ENCODE measurements around the gene CCSAP.
A peak's percentile ranks its signal among the peaks of the same experiment; 100 is the strongest.

Gene CCSAP

GRCh38 chr1:229368347-229368746 is 25.5 kb upstream of the CCSAP start:
- no peak for DNase-seq
- intact Hi-C loops (cut with DNase I), result no loop called here

DNA sequence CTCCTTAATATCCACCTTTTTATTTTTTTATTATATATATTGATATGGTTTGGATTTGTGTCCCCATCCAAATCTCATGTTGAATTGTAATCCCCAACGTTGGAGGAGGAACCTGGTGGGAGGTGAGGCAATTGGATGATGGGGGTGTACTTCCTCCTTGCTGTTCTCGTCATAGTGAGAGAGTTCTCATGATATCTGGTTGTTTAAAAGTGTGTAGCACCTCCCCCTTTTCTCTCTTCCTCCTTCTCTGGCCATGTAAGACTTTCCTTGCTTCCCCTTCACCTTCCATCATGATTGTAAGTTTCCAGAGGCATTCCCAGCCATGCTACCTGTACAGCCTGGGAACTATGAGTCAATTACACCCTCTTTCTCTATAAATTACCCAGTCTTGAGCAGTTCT is 22.7 kb upstream of the CCSAP start:
- intact Hi-C loops (cut with DNase I), result no loop called here
- no peak for DNase-seq

- DNase-seq, result peak in 1 of 10 donors; percentile 9
- intact Hi-C loops (cut with DNase I), result no loop called here
Observed at GRCh38 chr1:229364207-229365065, 21.6 kb upstream of the CCSAP start.

DNA sequence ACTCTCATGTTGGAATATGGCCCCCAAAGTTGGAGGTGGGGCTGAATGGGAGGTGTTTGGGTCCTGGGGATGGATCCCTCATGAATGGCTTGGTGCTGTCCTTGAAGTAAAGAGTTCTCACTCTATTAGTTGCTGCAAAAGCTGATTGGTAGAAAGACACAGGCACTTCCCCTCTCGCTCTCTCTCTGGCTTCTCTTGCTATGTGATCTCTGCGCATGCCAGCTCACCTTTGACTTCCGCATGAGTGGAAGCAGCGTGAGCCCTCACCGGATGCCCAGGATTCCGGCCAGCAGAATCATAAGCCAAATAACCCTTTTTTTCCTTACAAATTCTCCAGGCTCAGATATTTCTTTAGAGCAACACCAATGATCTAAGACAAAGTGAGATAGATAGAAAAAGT is 20.9 kb upstream of the CCSAP start:
- DNase-seq, result no peak
- intact Hi-C loops (cut with DNase I), result no loop called here

DNA sequence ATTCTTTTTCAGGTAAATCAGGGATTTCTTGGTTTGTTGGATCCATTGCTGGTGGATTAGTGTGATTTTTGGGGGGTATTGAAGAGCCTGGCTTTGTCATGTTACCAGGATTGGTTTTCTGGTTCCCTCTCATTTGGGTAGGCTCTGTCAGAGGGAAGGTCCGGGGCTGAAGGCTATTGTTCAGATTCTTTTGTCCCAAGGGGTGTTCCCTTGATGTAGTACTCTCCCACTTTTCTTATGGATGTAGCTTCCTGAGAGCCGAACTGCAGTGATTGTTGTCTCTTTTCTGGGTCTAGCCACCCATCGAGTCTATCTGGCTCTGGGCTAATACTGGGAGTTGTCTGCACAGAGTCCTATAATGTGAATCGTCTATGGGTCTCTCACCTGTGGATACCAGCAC is 17.6 kb upstream of the CCSAP start:
- intact Hi-C loops (cut with DNase I), result no loop called here
- DNase-seq, result no peak

- DNase-seq, result no peak
- intact Hi-C loops (cut with DNase I), result no loop called here
Observed at GRCh38 chr1:229355661-229356060, 12.8 kb upstream of the CCSAP start.

DNA sequence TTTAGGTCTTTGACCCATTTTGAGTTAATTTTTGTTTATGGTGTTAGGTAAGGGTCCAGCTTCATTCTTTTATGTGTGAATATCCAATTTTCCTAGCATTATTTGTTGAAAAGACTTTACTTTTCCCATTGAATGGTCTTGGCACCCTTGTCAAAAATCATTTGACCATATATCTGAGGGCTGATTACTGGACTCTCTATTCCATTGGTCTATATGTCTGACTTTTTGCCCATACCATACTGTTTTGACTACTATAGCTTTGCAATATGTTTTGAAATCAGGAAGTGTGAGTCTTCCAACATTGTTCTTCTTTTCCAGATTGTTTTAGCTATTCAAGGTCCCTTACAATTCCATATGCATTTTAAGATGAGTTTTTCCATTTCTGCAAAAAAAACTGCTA is 11.4 kb upstream of the CCSAP start:
- intact Hi-C loops (cut with DNase I), result no loop called here

DNA sequence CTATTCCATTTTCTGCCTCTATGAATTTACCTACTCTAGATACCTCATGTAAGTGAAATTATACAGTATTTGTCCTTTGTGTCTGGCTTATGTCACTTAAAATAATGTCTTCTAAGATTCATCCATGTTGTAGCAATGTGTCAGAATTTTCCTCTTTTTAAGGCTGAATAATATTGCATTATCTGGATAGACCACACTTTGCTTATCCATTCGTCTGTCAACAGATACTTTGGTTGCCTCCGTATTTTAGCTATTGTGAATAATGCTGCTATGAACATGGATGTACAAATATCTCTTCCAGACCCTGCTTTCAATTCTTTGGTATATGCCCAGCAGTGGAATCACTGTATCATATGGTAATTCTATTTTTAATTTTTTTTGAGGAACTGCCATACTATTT is 10.1 kb upstream of the CCSAP start:
- DNase-seq, result no peak
- intact Hi-C loops (cut with DNase I), result no loop called here

More for the DNA sequence above, 11.4 kb upstream of the CCSAP start:
- no peak for DNase-seq

DNA sequence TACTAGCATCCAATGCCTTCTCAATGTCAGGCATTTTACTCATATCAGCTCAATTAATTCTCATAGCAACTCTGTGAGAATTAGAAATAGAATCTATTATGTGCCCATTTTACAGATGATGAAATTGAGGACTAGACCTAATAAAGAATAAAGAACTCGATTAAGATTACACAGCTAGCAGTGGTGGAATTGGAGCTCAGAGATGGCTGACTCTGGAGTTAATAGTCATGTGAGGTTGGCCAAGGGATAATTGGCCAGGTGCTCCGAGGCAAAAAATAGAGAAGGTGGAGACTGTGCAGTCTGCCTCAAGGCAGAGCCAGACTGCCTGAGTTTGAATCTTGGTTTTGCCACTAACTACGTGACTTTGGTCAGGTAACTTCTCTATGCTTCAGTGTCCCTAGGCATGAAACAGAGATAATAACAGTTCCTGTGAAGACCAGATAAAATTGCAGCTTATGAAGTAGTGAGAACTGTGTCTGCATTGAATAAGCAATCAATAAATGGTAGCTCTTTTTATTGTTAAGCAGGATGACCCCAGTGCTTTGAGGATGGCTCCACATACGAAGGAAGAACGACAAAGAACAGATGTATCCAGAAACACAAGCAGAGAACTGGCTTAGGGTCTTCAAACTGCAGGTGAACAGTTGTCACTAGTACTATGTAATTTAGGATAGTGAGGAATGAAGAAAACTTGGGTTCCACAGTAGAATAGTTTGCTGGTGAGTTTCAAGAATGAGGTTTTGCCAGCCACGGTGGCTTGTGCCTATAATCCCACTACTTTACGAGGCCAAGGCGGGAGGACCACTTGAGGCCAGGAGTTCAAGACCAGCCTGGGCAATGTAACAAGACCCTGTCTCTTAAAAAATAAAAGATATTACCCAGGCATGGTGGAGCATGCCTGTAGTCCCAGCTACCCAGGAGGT is 6.9 kb upstream of the CCSAP start:
- DNase-seq, result no peak
- intact Hi-C loops (cut with DNase I), result no loop called here

DNA sequence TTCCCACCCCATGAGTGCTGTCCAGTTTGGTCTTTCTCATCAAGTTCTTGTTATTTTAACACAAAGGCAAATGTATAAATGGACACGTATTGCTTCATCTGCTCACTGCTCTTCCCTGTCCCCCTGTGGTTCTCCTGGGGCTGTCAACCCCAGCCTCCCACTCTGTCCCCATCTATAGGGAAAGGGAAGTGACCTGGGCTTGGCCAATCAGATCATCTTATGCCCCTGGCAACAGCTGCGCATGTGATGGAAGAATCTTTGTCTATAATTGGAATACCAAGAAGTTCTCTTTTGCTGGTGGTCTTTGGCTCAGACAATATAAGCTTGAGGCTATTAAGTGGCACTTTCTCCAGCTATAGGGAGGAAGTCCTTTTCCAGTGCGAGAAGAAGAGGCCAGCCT is 4.7 kb upstream of the CCSAP start:
- DNase-seq, result no peak
- intact Hi-C loops (cut with DNase I), result no loop called here

DNA sequence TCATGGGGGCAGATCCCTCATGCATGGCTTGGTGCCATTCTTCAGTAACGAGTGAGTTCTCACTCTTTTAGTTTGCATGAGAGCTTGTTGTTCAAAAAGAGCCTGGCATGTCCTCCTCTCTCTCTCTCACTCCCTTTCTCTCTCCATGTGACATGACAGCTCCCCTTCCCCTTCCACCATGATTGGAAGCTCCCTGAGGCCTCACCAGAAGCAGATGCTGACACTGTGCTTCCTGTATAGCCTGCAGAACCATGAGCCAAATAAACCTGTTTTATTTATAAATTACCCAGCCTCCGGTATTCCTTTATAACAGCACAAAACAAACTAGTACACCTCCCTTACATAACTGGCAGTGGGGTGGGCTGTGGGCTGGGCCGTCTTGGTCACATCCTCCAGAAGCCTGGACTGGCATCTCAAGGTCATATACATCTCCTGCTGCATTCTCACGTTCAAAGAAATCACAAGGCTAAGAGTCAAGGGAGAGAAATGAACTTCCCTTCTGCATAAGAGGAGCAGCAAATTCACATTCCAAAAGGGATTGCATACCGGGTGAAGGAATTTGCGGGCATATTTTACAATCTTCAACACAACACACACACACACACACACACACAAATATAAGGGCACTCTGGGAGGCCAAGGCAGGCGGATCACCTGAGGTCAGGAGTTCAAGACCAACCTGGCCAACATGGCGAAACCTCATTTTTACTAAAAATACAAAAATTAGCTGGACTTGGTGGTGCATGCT is 2.3 kb upstream of the CCSAP start:
- intact Hi-C loops (cut with DNase I), result loop anchor here (5.0 kb wide), 1 partner anchor 137 kb away; no protein-coding TSS in a partner anchor
- DNase-seq, result no peak

DNA sequence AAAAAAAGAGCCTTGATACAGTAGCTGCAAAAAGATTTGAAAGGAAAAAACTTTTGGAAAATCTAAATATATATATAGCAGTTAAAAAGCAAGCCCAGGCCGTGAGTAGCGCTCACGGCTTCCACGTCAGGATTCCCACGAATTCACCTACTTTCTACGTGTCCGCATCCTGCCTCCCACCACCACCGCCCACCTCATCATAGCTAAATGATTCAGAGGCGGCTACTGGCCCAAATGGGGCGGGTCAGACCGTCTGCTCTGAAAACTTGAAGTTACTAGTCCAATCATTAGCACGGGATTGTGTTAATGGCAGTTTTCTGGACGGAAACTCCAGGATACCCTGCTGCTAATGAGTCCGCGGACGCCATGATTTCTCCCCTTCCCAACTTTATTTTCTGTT is 1.3 kb upstream of the CCSAP start:
- peak in 1 of 10 donors; percentile 74 for DNase-seq
- intact Hi-C loops (cut with DNase I), result loop anchor here (5.0 kb wide), 1 partner anchor 138 kb away; no protein-coding TSS in a partner anchor

GRCh38 chr1:229341774-229342655 is 832 bp downstream of the CCSAP start:
- DNase-seq, result peak; percentile 86 to 99 (median 90)
- intact Hi-C loops (cut with DNase I), result loop anchor here (1.0 to 5.0 kb wide), 2 partner anchors 71 to 140 kb away; partner anchors contain the start of gene RAB4A

- peak in 2 of 10 donors; percentile 35 to 88 for DNase-seq
- intact Hi-C loops (cut with DNase I), result loop anchor here (5.0 kb wide), 1 partner anchor 142 kb away; no protein-coding TSS in a partner anchor
Observed at GRCh38 chr1:229340496-229340895, 2.4 kb downstream of the CCSAP start.

GRCh38 chr1:229339520-229339919 is 3.3 kb downstream of the CCSAP start:
- intact Hi-C loops (cut with DNase I), result no loop called here
- DNase-seq, result no peak

DNA sequence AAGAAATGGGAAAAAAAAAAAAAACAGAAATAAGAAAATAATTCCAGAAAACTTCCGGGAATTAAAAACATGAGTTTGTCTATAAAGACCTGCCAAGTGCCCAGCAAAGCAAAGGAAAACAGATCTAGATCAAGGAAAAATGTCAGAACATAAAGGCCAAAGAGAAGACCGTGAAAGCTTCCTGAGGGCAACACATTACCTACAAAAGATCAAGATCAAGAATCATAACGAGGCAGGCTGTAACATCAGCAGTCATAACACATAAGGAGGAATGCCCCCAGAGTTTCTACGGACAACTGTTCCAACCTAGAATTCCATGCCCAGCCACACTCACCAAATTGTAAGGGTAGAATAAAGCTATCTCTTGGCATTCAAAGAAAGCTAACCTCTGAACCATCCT is 3.8 kb downstream of the CCSAP start:
- no peak for DNase-seq
- intact Hi-C loops (cut with DNase I), result no loop called here

DNA sequence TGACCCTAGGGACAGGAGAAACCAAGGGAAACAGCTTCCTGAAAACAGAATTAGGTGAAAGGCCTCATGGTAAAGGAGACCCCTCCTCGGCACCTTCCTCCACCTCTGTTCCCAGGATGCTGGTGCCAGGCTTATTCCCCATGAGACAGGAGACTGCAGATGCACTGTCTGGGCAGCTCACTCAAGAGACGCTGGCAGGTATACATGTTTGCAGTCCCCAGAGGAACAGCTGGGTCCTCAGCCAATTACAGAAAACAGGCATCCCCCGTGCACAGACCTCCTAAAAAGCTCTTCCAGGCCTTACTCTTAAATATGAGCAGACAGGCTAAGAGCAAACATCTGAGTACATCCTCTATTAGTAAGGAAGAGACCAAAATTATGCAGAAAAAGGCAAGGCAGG is 6.5 kb downstream of the CCSAP start:
- DNase-seq, result no peak
- intact Hi-C loops (cut with DNase I), result no loop called here

DNA sequence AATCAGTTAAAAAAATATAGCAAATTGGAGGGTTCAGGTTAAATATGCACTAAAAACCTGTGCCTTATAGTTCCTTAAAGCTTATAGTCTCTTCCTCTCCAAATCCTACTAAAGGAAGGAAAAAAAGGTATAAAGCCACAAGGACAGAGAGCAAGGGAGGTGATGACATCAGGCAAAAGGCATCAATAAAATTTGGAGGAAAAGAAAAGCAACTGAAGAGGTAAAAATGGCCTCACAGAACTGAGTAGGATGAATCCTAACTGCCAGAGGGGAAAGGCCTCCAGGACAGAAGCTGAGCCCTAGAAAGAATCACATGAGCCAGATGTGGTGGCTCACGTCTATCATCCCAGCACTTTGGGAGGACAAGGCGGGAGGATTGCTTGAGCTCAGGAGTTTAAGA is 8.1 kb downstream of the CCSAP start:
- intact Hi-C loops (cut with DNase I), result no loop called here
- no peak for DNase-seq

GRCh38 chr1:229334269-229334668 is 8.6 kb downstream of the CCSAP start:
- DNase-seq, result no peak
- intact Hi-C loops (cut with DNase I), result no loop called here

Measured in posterior cingulate gyrus (tissue), 11 donors.